Lower leg skin (tissue), 4 donors: ENCODE data around the gene IPO13. TPM values are rescaled to one million over a fixed set of nuclear protein-coding genes. Genes with fewer than 3 reads are reported as not detected.
A peak's percentile ranks its signal among the peaks of the same experiment; 100 is the strongest.

Experiments used
- DNase-seq, 2 donors: peaks; one replicate each; pipeline ENCODE4 v3.0.0-alpha.2; 2019; ENCODE audit warnings: low spot score in 2 of 2
- H3K4me3 ChIP-seq: fragments of 200-600 bp; sonication (generic); 2 replicates; pipeline ENCODE4 v1.5.1; 2017; ENCODE audit warnings: mild to moderate bottlenecking, low read depth; ENCODE audit not compliant: poor library complexity, severe bottlenecking
- POLR2A ChIP-seq, 2 donors: fragments of 450-650 bp; IDR thresholded peaks; one replicate each; pipeline ENCODE4 v1.6.1; 2016 to 2017; ENCODE audit warnings: antibody characterized with exemption in 2 of 2, mild to moderate bottlenecking in 1 of 2, moderate library complexity in 1 of 2
- WGBS, 2 donors: methylation state at CpG; one replicate each; pipeline ENCODE4 v1.1.5; 2018; 5-methylcytosine and 5-hydroxymethylcytosine counted together
- intact Hi-C: fragments of 100-400 bp; cut with DNase I; formaldehyde crosslinking; loops from one replicate; pipeline ENCODE4 v1.15.0; 2023; ENCODE audit warnings: low total_unique reads
- total RNA-seq, 4 donors: library from RNA; depleted of rRNA; stranded (reverse); fragments of >200 nt; gene quantifications; one replicate each; pipeline ENCODE4 v1.1.0, GENCODE V29; 2016
- TF ChIP-seq, protein P1 (sequence below), 3 donors: fragments of 450-650 bp; IDR thresholded peaks; one replicate each; pipeline ENCODE4 v1.5.1; 2016; ENCODE audit warnings: antibody characterized with exemption in 3 of 3, mild to moderate bottlenecking in 3 of 3, moderate library complexity in 2 of 3

Gene IPO13
- total RNA-seq, 4 donors from 2014 or later, result 14.6 to 24.1 (median 18.2) TPM

DNA sequence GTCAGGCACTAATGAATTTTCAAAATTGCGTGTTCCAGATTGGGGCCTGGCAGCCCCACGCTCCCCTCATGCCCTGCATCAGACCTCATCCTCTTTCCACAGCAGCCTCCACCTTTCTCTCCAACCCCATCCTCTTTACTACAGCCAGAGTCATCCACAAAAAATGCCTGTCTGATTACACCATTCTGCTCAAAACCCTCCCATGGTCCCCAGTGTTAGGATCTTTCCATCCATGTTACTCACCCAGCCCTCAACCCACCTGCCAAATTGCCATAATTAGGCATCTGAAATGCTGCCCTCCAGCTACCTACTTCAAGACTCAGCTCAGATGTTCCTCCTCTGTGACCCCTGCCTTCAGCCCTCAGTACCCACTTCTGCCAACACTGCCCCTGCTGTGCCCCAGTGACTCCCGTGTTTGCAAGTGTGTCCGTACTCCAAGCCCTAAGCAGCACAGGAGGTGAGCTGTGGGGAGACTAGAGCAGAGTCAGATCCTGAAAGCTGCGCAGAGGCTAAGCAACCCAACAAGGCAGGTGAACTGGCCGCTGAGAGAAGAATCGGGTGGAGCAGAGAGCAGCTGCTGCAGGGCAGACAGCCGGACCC lies 13.9 kb upstream of the IPO13 start:
- TF ChIP-seq, protein P1, sequence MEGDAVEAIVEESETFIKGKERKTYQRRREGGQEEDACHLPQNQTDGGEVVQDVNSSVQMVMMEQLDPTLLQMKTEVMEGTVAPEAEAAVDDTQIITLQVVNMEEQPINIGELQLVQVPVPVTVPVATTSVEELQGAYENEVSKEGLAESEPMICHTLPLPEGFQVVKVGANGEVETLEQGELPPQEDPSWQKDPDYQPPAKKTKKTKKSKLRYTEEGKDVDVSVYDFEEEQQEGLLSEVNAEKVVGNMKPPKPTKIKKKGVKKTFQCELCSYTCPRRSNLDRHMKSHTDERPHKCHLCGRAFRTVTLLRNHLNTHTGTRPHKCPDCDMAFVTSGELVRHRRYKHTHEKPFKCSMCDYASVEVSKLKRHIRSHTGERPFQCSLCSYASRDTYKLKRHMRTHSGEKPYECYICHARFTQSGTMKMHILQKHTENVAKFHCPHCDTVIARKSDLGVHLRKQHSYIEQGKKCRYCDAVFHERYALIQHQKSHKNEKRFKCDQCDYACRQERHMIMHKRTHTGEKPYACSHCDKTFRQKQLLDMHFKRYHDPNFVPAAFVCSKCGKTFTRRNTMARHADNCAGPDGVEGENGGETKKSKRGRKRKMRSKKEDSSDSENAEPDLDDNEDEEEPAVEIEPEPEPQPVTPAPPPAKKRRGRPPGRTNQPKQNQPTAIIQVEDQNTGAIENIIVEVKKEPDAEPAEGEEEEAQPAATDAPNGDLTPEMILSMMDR (IDR thresholded peaks at IDR 0.05), result no peak
- no peak for TF ChIP-seq POLR2A (IDR thresholded peaks at IDR 0.05)
- 25 to 31% methylated on average over 8 of the region's 8 CpGs for WGBS, 2 donors
- DNase-seq, result no peak
- intact Hi-C loops, result loop anchor here (5.0 to 10.0 kb wide), 3 partner anchors 112 to 408 kb away; no protein-coding TSS in a partner anchor
- no peak overlapping the region for H3K4me3 ChIP-seq

- TF ChIP-seq, protein P1 (IDR thresholded peaks at IDR 0.05), result no peak
- TF ChIP-seq POLR2A (IDR thresholded peaks at IDR 0.05), result no peak
- no peak within 1 kb of the TSS for H3K4me3 ChIP-seq
- intact Hi-C loops, result loop anchor here (5.0 to 10.0 kb wide), 3 partner anchors 111 to 409 kb away; no protein-coding TSS in a partner anchor
- WGBS, 2 donors, result 4% methylated on average over 22 to 34 of the region's 42 CpGs
- DNase-seq, result no peak
These were observed 13.2 kb upstream of the IPO13 start, which contains the start of gene ARTN for GRCh38 chr1:43933386-43934100. Gene ARTN, plus strand, starts transcription at chr1:43933801. Its CDS starts 1,856 bp downstream, at chr1:43935657.

DNA sequence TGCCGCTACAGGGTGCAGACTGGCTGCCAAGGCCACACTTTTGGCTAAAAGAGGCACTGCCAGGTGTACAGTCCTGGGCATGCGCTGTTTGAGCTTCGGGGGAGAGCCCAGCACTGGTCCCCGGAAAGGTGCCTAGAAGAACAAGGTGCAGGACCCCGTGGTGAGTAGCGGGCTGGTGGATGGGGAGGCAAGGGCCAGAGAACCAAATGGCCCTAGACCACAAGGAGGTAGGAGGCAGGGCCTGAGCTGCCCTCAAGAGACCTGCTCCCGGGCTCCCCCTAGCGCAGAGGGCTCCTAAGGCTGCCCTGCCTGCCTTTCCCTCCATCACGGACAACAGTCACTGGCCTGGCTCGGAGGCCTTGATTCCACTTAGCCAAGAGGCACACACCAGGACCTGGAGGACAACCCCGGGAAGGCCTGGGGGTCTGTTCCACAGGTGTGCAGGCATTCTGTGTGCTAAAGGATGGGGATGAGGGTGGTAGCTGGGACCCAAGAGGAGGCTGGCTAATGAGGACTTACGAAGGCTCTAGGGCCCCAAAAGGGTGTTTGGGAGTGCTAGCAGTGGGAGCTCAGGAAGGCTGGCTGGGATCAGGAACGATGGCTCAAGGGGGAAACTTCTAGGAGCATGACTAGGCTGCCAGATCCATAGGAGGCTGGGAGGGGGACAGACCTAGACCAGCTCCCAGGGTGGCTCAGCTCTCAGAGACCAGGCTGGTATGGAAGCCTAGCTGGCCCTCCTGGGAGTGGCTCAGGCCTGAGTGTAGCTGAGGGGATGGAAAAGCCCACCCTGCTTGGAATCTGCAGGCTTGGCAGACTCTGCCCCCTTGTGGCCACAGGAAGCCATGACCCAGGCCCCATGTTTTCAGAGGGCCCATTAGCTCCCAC lies 12.4 kb upstream of the IPO13 start:
- DNase-seq, result no peak
- 20 to 25% methylated on average over 13 of the region's 13 CpGs for WGBS, 2 donors
- intact Hi-C loops, result loop anchor here (5.0 to 10.0 kb wide), 3 partner anchors 110 to 410 kb away; no protein-coding TSS in a partner anchor

DNA sequence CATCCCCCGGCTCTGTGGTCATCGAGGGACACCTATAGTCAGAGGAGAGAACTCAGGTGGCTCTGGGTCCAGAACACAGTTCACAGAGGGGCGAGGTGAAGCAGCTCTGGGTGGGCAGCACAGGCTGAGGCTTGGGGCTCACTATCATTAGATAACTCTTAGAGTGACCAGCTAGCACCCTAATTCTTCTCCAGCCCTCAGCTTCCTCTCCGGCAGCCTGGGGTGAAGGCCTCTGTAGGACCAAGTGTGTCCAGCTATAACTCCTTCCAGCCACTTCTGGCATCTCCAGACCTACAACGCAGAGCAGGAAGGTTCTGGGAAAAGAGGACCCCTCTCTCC lies 11.8 kb upstream of the IPO13 start:
- 64 to 67% methylated on average over 4 to 5 of the region's 5 CpGs for WGBS, 2 donors

More for the DNA sequence above, 12.4 kb upstream of the IPO13 start:
- TF ChIP-seq POLR2A (IDR thresholded peaks at IDR 0.05), result no peak
- TF ChIP-seq, protein P1 (IDR thresholded peaks at IDR 0.05), result peak in 1 of 3 donors; percentile 72
- no peak overlapping the region for H3K4me3 ChIP-seq

More for the DNA sequence above, 11.8 kb upstream of the IPO13 start:
- DNase-seq, result no peak
- intact Hi-C loops, result loop anchor here (5.0 to 10.0 kb wide), 3 partner anchors 110 to 410 kb away; no protein-coding TSS in a partner anchor
- H3K4me3 ChIP-seq, result no peak overlapping the region
- TF ChIP-seq POLR2A (IDR thresholded peaks at IDR 0.05), result no peak
- TF ChIP-seq, protein P1 (IDR thresholded peaks at IDR 0.05), result no peak
